Activated CD4-positive, alpha-beta T cell treated with anti-CD3 and anti-CD28 coated beads, Interleukin-2, amount 50 U/mL, for 4 hours (primary cell): Measurements from ENCODE around the gene PITPNM3.
A peak's percentile ranks its signal among the peaks of the same experiment; 100 is the strongest.

Source experiments
- DNase-seq, 2 experiments: peaks; one replicate each; pipeline ENCODE4 v3.0.0-alpha.2; 2020

Gene PITPNM3

GRCh38 chr17:6476076-6476809 lies 80.1 kb downstream of the PITPNM3 start:
- no peak for DNase-seq

GRCh38 chr17:6475411-6475810 lies 80.9 kb downstream of the PITPNM3 start:
- DNase-seq: no peak

- DNase-seq: no peak
Observed at GRCh38 chr17:6474906-6475305, 81.4 kb downstream of the PITPNM3 start.

- DNase-seq: no peak
Observed at GRCh38 chr17:6474376-6474775, 82.0 kb downstream of the PITPNM3 start.

GRCh38 chr17:6473128-6473767 lies 83.1 kb downstream of the PITPNM3 start:
- DNase-seq: peak; percentile 59

- DNase-seq: no peak
Observed at GRCh38 chr17:6472517-6472916, 83.8 kb downstream of the PITPNM3 start.

GRCh38 chr17:6471531-6472465 lies 84.6 kb downstream of the PITPNM3 start:
- DNase-seq: no peak

- no peak for DNase-seq
Observed at GRCh38 chr17:6470751-6471521, 85.4 kb downstream of the PITPNM3 start.

GRCh38 chr17:6470146-6470718 lies 86.1 kb downstream of the PITPNM3 start:
- no peak for DNase-seq

- no peak for DNase-seq
Observed at GRCh38 chr17:6468051-6468790, 88.1 kb downstream of the PITPNM3 start.

GRCh38 chr17:6467567-6467966 lies 88.8 kb downstream of the PITPNM3 start:
- no peak for DNase-seq

- DNase-seq: no peak
Observed at GRCh38 chr17:6465206-6466003, 91.0 kb downstream of the PITPNM3 start.

- no peak for DNase-seq
Observed at GRCh38 chr17:6464446-6465041, 91.8 kb downstream of the PITPNM3 start.

GRCh38 chr17:6463616-6464445 lies 92.5 kb downstream of the PITPNM3 start:
- no peak for DNase-seq

GRCh38 chr17:6462692-6463091 lies 93.7 kb downstream of the PITPNM3 start:
- DNase-seq: no peak

- DNase-seq: no peak
Observed at GRCh38 chr17:6461792-6462524, 94.4 kb downstream of the PITPNM3 start.

- no peak for DNase-seq
Observed at GRCh38 chr17:6461246-6461645, 95.1 kb downstream of the PITPNM3 start.

- no peak for DNase-seq
Observed at GRCh38 chr17:6460531-6461161, 95.7 kb downstream of the PITPNM3 start.
